SIG-M5 treated with dmso at 0.1 percent for 504 hours (cell line): ENCODE data around the gene CALML4.
A peak's percentile ranks its signal among the peaks of the same experiment; 100 is the strongest.
"Not testable (repeated sequence)": the region's sequence is repeated elsewhere in the genome, so short reads cannot be mapped to it uniquely, and the experiment has no call there.

ENCODE experiments used
- DNase-seq: peaks from one replicate; lab custom pipeline; 2025; ENCODE audit not compliant: unreplicated experiment; lab: John Stamatoyannopoulos, UW

CALML4 gene

GRCh38 chr15:68192804-68193486, 12.2 kb downstream of the CALML4 start:
- DNase-seq: no peak

- no peak for DNase-seq
Measured at GRCh38 chr15:68192117-68192516, 13.0 kb downstream of the CALML4 start.

GRCh38 chr15:68191555-68191954, 13.6 kb downstream of the CALML4 start:
- no peak for DNase-seq

- DNase-seq: no peak
Measured at GRCh38 chr15:68190048-68190447, 15.1 kb downstream of the CALML4 start.

GRCh38 chr15:68188647-68189046, 16.5 kb downstream of the CALML4 start:
- no peak for DNase-seq

- DNase-seq: no peak
Measured at GRCh38 chr15:68187559-68187958, 17.6 kb downstream of the CALML4 start.

- no peak for DNase-seq
Measured at GRCh38 chr15:68186671-68187397, 18.3 kb downstream of the CALML4 start.

GRCh38 chr15:68184616-68185480, 20.3 kb downstream of the CALML4 start:
- DNase-seq: no peak

GRCh38 chr15:68183616-68184315, 21.4 kb downstream of the CALML4 start:
- DNase-seq: no peak

- DNase-seq: no peak
Measured at GRCh38 chr15:68177742-68178141, 27.4 kb downstream of the CALML4 start.

GRCh38 chr15:68176601-68177000, 28.5 kb downstream of the CALML4 start:
- no peak for DNase-seq

- peak; percentile 41 for DNase-seq
Measured at GRCh38 chr15:68175526-68175925, 29.6 kb downstream of the CALML4 start.

- DNase-seq: no peak
Measured at GRCh38 chr15:68173119-68173518, 32.0 kb downstream of the CALML4 start.

- not testable (repeated sequence) for DNase-seq
Measured at GRCh38 chr15:68172037-68172436, 33.1 kb downstream of the CALML4 start.

- DNase-seq: no peak
Measured at GRCh38 chr15:68166847-68167246, 38.3 kb downstream of the CALML4 start.

GRCh38 chr15:68163191-68163590, 41.9 kb downstream of the CALML4 start:
- no peak for DNase-seq

- DNase-seq: no peak
Measured at GRCh38 chr15:68158046-68158628, 47.0 kb downstream of the CALML4 start.

- no peak for DNase-seq
Measured at GRCh38 chr15:68157074-68157473, 48.1 kb downstream of the CALML4 start.

GRCh38 chr15:68154923-68155559, 50.1 kb downstream of the CALML4 start:
- DNase-seq: peak; percentile 21

- DNase-seq: no peak
Measured at GRCh38 chr15:68152342-68152741, 52.8 kb downstream of the CALML4 start.
